SU-DHL-6 (cell line): ENCODE data around the gene SHISA7.

Experiments
- EZH2phosphoT487 ChIP-seq: fragments of 200-600 bp; sonication (generic), shearing (Covaris generic); conservative IDR thresholded peaks from 2 replicates; pipeline ENCODE4 v1.6.1; 2018; ENCODE audit warnings: mild to moderate bottlenecking, antibody characterized with exemption, low read length, moderate library complexity, mixed read lengths
- TF ChIP-seq, protein P1 (sequence below): fragments of 200-600 bp; sonication (generic); IDR thresholded peaks from one replicate; pipeline ENCODE4 v1.5.1; 2017; ENCODE audit warnings: antibody characterized with exemption, mild to moderate bottlenecking, low read length, moderate library complexity; ENCODE audit not compliant: insufficient read depth, poor library complexity, severe bottlenecking

GRCh38 chr19:55437410-55437809 lies 5.7 kb downstream of the SHISA7 start:
- TF ChIP-seq, protein P1, sequence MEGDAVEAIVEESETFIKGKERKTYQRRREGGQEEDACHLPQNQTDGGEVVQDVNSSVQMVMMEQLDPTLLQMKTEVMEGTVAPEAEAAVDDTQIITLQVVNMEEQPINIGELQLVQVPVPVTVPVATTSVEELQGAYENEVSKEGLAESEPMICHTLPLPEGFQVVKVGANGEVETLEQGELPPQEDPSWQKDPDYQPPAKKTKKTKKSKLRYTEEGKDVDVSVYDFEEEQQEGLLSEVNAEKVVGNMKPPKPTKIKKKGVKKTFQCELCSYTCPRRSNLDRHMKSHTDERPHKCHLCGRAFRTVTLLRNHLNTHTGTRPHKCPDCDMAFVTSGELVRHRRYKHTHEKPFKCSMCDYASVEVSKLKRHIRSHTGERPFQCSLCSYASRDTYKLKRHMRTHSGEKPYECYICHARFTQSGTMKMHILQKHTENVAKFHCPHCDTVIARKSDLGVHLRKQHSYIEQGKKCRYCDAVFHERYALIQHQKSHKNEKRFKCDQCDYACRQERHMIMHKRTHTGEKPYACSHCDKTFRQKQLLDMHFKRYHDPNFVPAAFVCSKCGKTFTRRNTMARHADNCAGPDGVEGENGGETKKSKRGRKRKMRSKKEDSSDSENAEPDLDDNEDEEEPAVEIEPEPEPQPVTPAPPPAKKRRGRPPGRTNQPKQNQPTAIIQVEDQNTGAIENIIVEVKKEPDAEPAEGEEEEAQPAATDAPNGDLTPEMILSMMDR, result no peak
- TF ChIP-seq EZH2phosphoT487, result no peak
